Gastrocnemius medialis (tissue), 4 donors: ENCODE data around the gene CHST15.

Experiments
- CTCF ChIP-seq, 5 experiments: fragments of 450-650 bp in 3 of 5; fragments of 200-600 bp in 2 of 5; sonication (generic) in 2 of 5; IDR thresholded peaks in 4 of 5; conservative IDR thresholded peaks in 1 of 5; 1 replicate in 4 of 5; 2 replicates in 1 of 5; pipeline ENCODE4 v1.5.1; 2016 to 2019; ENCODE audit warnings: antibody characterized with exemption in 5 of 5, mild to moderate bottlenecking in 3 of 5, moderate library complexity in 3 of 5
- POLR2A ChIP-seq, 2 donors: fragments of 450-650 bp; IDR thresholded peaks; one replicate each; pipeline ENCODE4 v1.6.1; 2017; ENCODE audit warnings: antibody characterized with exemption in 2 of 2, mild to moderate bottlenecking in 2 of 2, moderate library complexity in 2 of 2

DNA sequence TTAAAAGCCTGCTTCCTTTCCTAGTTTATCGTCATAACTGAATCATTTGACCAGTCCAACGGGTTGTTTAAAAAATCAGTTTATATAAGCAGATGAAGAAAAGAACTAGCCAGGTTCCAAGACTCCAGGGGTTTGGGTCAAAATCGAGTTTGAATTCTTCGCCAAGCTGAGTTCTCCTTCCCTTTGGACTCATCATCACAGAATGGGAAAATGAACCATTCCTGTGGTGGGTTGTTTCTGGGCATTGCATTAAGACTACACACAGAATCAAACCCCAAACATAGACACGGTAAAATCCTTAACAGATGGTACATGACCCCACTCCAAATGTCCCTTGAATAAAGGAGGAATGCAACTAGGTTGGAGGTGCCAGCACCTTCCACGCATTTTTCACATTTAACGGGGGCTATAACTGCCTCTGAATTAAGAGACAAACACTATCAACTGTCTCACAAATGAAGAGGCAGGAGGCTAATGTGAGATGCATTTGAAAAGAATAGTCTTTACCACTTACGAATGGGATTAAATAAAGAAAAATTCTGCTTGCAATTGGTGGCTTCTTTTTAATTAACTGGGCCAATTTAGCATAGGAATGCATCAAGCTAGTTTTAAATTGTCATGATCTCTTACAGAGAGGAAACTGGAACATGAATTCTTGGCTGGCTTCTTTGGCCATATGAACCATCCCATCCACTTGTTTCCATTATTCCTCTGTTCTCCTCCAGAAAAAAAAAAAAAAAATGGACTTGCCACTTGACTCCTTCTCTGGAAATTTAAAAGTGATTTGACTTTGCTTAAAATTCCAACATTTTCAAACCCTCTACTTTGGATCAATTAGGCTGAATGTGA lies 61.1 kb downstream of the CHST15 start:
- TF ChIP-seq CTCF (IDR thresholded peaks at IDR 0.05 in 4 of 5, conservative IDR thresholded peaks at IDR 0.05 in 1 of 5) = no peak
- TF ChIP-seq POLR2A (IDR thresholded peaks at IDR 0.05) = no peak
